ENCODE results near the gene ADAM22. TPM values are rescaled to one million over a fixed set of nuclear protein-coding genes. Genes with fewer than 3 reads are reported as not detected.

Gene ADAM22
- total RNA-seq, 6 experiments from 2014 or later: 0.06 to 0.32 (median 0.10) TPM

GRCh38 chr7:88111140-88111743, 177.2 kb downstream of the ADAM22 start:
- intact Hi-C loops (cut with DNase I): no loop called here
- no peak overlapping the region for H3K27ac ChIP-seq
- no peaks in the 10 kb centered on the region for H3K4me1 ChIP-seq
- no peaks in the 10 kb centered on the region for H3K36me3 ChIP-seq
- no peak overlapping the region for H3K4me3 ChIP-seq
- DNase-seq (no peak), ATAC-seq (peak; percentile 46 to 67 (median 58))
- TF ChIP-seq, protein P1, sequence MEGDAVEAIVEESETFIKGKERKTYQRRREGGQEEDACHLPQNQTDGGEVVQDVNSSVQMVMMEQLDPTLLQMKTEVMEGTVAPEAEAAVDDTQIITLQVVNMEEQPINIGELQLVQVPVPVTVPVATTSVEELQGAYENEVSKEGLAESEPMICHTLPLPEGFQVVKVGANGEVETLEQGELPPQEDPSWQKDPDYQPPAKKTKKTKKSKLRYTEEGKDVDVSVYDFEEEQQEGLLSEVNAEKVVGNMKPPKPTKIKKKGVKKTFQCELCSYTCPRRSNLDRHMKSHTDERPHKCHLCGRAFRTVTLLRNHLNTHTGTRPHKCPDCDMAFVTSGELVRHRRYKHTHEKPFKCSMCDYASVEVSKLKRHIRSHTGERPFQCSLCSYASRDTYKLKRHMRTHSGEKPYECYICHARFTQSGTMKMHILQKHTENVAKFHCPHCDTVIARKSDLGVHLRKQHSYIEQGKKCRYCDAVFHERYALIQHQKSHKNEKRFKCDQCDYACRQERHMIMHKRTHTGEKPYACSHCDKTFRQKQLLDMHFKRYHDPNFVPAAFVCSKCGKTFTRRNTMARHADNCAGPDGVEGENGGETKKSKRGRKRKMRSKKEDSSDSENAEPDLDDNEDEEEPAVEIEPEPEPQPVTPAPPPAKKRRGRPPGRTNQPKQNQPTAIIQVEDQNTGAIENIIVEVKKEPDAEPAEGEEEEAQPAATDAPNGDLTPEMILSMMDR (IDR thresholded peaks at IDR 0.05): peak; percentile 52 to 64 (median 61)
- no peak for TF ChIP-seq POLR2A (IDR thresholded peaks at IDR 0.05)
- no peaks in the 10 kb centered on the region for H3K27me3 ChIP-seq
- no peaks in the 10 kb centered on the region for H3K9me3 ChIP-seq
- 20% methylated on average over 4 of the region's 4 CpGs for WGBS (ENCODE audit: insufficient coverage, low coverage, low lambda C conversion rate, missing lambda C conversion rate)

- WGBS (ENCODE audit: insufficient coverage, low coverage, low lambda C conversion rate, missing lambda C conversion rate): 23% methylated on average over 2 of the region's 2 CpGs
- Histone ChIP-seq H3K4me3 (no peak overlapping the region), H3K27ac (no peak overlapping the region), H3K9me3 (no peaks in the 10 kb centered on the region), H3K4me1 (no peaks in the 10 kb centered on the region), H3K27me3 (no peaks in the 10 kb centered on the region), H3K36me3 (no peaks in the 10 kb centered on the region)
- no peak for ATAC-seq
- intact Hi-C loops (cut with DNase I): no loop called here
- no peak for DNase-seq
- no peak for TF ChIP-seq POLR2A (IDR thresholded peaks at IDR 0.05)
- TF ChIP-seq, protein P1 (IDR thresholded peaks at IDR 0.05): no peak
Measured at GRCh38 chr7:88111954-88112471, 178.0 kb downstream of the ADAM22 start.

DNA sequence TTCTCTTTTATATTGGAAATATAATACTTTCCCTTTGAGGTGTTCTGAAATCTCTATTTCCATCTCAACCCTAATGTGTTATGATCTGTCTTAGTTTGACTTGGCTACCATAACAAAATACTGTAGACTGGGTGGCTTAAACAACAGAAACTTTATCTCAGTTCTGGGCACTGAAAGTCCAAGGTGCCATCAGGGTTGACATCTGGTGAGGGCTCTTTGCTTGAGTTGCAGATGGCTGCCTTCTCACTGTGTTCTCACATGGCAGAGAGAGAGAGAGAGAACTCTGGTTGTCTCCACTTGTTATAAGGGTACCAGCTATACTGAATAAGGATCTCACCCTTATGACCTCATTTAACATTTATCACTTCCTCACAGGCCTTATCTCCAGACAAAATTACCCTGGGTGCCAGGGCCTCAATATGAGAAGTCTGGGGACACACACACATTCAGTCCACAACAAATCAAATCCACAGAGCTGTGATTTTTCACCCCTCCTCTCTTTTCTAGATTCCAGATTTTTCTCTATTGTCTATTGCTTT, 181.3 kb downstream of the ADAM22 start:
- H3K9me3 ChIP-seq: no peaks in the 10 kb centered on the region
- H3K27ac ChIP-seq: no peak overlapping the region
- no peaks in the 10 kb centered on the region for H3K27me3 ChIP-seq
- TF ChIP-seq, protein P1 (IDR thresholded peaks at IDR 0.05): no peak
- TF ChIP-seq POLR2A (IDR thresholded peaks at IDR 0.05): no peak
- no peaks in the 10 kb centered on the region for H3K36me3 ChIP-seq
- DNase-seq (no peak), ATAC-seq (no peak)
- H3K4me3 ChIP-seq: no peak overlapping the region
- H3K4me1 ChIP-seq: no peaks in the 10 kb centered on the region
- intact Hi-C loops (cut with DNase I): no loop called here

- H3K27me3 ChIP-seq: no peaks in the 10 kb centered on the region
- H3K9me3 ChIP-seq: no peaks in the 10 kb centered on the region
- TF ChIP-seq POLR2A (IDR thresholded peaks at IDR 0.05): no peak
- TF ChIP-seq, protein P1 (IDR thresholded peaks at IDR 0.05): no peak
- no peak for DNase-seq
- no peak overlapping the region for H3K27ac ChIP-seq
- intact Hi-C loops (cut with DNase I): no loop called here
- no peak overlapping the region for H3K4me3 ChIP-seq
- no peaks in the 10 kb centered on the region for H3K4me1 ChIP-seq
- no peaks in the 10 kb centered on the region for H3K36me3 ChIP-seq
- 86% methylated on average over 2 of the region's 2 CpGs for WGBS (ENCODE audit: insufficient coverage, low coverage, low lambda C conversion rate, missing lambda C conversion rate)
- ATAC-seq: no peak
Measured at GRCh38 chr7:88115816-88116215, 181.8 kb downstream of the ADAM22 start.

All from right lobe of liver (tissue), 6 donors.